GM23338 (cell line): Measurements from ENCODE around the gene CCNY. TPM values are rescaled to one million over a fixed set of nuclear protein-coding genes. Genes with fewer than 3 reads are reported as not detected.

Experiments
- ATAC-seq: fragments of 200-7000 bp; cut with Tn5 transposase; 3 replicates; pipeline ENCODE4 v1.9.1; 2020
- DNase-seq: peaks from one replicate; pipeline ENCODE4 v3.0.0-alpha.2; 2015; ENCODE audit warnings: low spot score
- H2AFZ ChIP-seq: fragments of 200-600 bp; sonication (generic); 2 replicates; pipeline ENCODE4 v1.8.0; 2016; ENCODE audit warnings: antibody characterized with exemption, mild to moderate bottlenecking, moderate library complexity
- H3F3A ChIP-seq: fragments of 200-600 bp; sonication (generic); replicated peaks from 2 replicates; pipeline ENCODE4 v1.8.0; 2017; ENCODE audit warnings: antibody characterized with exemption, mixed run types, low read depth
- H3K27ac ChIP-seq: fragments of 200-600 bp; sonication (generic); 2 replicates; pipeline ENCODE4 v1.6.1; 2016; ENCODE audit warnings: low read depth
- H3K27me3 ChIP-seq: fragments of 200-600 bp; sonication (generic); 2 replicates; pipeline ENCODE4 v1.8.0; 2016; ENCODE audit warnings: mild to moderate bottlenecking, mixed run types, moderate library complexity; ENCODE audit not compliant: insufficient read depth
- H3K36me3 ChIP-seq: fragments of 200-600 bp; sonication (generic); 2 replicates; pipeline ENCODE4 v1.8.0; 2016; ENCODE audit warnings: mild to moderate bottlenecking; ENCODE audit not compliant: insufficient read depth
- H3K4me1 ChIP-seq: fragments of 200-600 bp; sonication (generic); 2 replicates; pipeline ENCODE4 v1.8.0; 2016; ENCODE audit warnings: mild to moderate bottlenecking, moderate library complexity; ENCODE audit not compliant: insufficient read depth
- H3K4me2 ChIP-seq: fragments of 200-600 bp; sonication (generic); 2 replicates; pipeline ENCODE4 v1.7.1; 2017; ENCODE audit warnings: mixed run types
- H3K4me3 ChIP-seq: fragments of 200-600 bp; sonication (generic); 2 replicates; pipeline ENCODE4 v1.6.1; 2016; ENCODE audit warnings: mixed run types
- H3K79me2 ChIP-seq: fragments of 200-600 bp; sonication (generic); replicated peaks from 2 replicates; pipeline ENCODE4 v1.8.0; 2017; ENCODE audit warnings: mild to moderate bottlenecking; ENCODE audit not compliant: insufficient read depth
- H3K9me2 ChIP-seq: fragments of 200-600 bp; sonication (generic); 2 replicates; pipeline ENCODE4 v1.8.0; 2017; ENCODE audit not compliant: insufficient read depth
- H4K20me1 ChIP-seq: fragments of 200-600 bp; sonication (generic); replicated peaks from 2 replicates; pipeline ENCODE4 v1.8.0; 2017; ENCODE audit warnings: mild to moderate bottlenecking; ENCODE audit not compliant: insufficient read depth
- H3K27ac Mint-ChIP-seq: 2 replicates; pipeline ENCODE4 v1.8.0; 2020; ENCODE audit warnings: inconsistent platforms, mild to moderate bottlenecking, moderate library complexity, mixed read lengths
- H3K27me3 Mint-ChIP-seq: 3 replicates; pipeline ENCODE4 v1.8.0; 2022; ENCODE audit warnings: low read depth, mild to moderate bottlenecking, moderate library complexity, mixed read lengths, inconsistent platforms; ENCODE audit not compliant: insufficient read depth, poor library complexity
- H3K36me3 Mint-ChIP-seq: 3 replicates; pipeline ENCODE4 v1.8.0; 2021; ENCODE audit warnings: low read depth, mild to moderate bottlenecking, inconsistent platforms, moderate library complexity, mixed read lengths
- H3K4me1 Mint-ChIP-seq: 3 replicates; pipeline ENCODE4 v1.8.0; 2020; ENCODE audit warnings: mild to moderate bottlenecking, inconsistent platforms, mixed read lengths
- H3K4me3 Mint-ChIP-seq: 3 replicates; pipeline ENCODE4 v1.8.0; 2021; ENCODE audit warnings: moderate library complexity, mild to moderate bottlenecking, inconsistent platforms, mixed read lengths
- H3K9me3 Mint-ChIP-seq: 3 replicates; pipeline ENCODE4 v1.8.0; 2020; ENCODE audit warnings: moderate library complexity, mild to moderate bottlenecking, inconsistent platforms, mixed read lengths
- CREB1 ChIP-seq: fragments of 250-450 bp; sonication (Bioruptor Pico); IDR thresholded peaks from 2 replicates; pipeline ENCODE4 v1.5.0; 2020; ENCODE audit warnings: low read depth, mild to moderate bottlenecking, moderate library complexity
- EZH2 ChIP-seq: fragments of 200-600 bp; sonication (generic); IDR thresholded peaks from one replicate; pipeline ENCODE4 v1.8.0; 2017; ENCODE audit warnings: antibody characterized with exemption, mild to moderate bottlenecking, low read depth; ENCODE audit not compliant: unreplicated experiment
- EZH2phosphoT487 ChIP-seq: fragments of 200-600 bp; sonication (generic); IDR thresholded peaks from one replicate; pipeline ENCODE4 v1.8.1; 2018; ENCODE audit warnings: antibody characterized with exemption; ENCODE audit not compliant: unreplicated experiment
- NANOG ChIP-seq: IDR thresholded peaks from 2 replicates; pipeline ENCODE4 v1.6.1; 2016; ENCODE audit warnings: antibody characterized with exemption, borderline replicate concordance
- POLR2AphosphoS5 ChIP-seq: IDR thresholded peaks from 2 replicates; pipeline ENCODE4 v1.6.1; 2016; ENCODE audit warnings: antibody characterized with exemption, low read depth
- STAT1 ChIP-seq: IDR thresholded peaks from one replicate; pipeline ENCODE4 v1.6.1; 2016; ENCODE audit warnings: antibody characterized with exemption; ENCODE audit not compliant: unreplicated experiment
- ZNF114 ChIP-seq: fragments of 250-450 bp; sonication (Bioruptor Pico); IDR thresholded peaks from 2 replicates; pipeline ENCODE4 v1.5.0; 2020; ENCODE audit warnings: mild to moderate bottlenecking, moderate library complexity
- ZNF331 ChIP-seq: fragments of 250-450 bp; sonication (Bioruptor Pico); IDR thresholded peaks from 2 replicates; pipeline ENCODE4 v1.5.0; 2020; ENCODE audit warnings: low read depth, mild to moderate bottlenecking, moderate library complexity
- polyA plus RNA-seq: library from polyadenylated mRNA; unstranded; fragments of >200 nt; fragmentation: Nextera tagmentation; extraction: Ambion mirVana; gene quantifications from 2 replicates; pipeline ENCODE4 v1.2.1, GENCODE V29; 2016
- total RNA-seq: library from RNA; depleted of rRNA; stranded (reverse); fragments of >200 nt; shearing (Covaris generic); gene quantifications from 2 replicates; pipeline ENCODE4 v1.2.3, GENCODE V29; 2014
- TF ChIP-seq, protein P1 (sequence below): fragments of 250-450 bp; sonication (Bioruptor Pico); IDR thresholded peaks from 2 replicates; pipeline ENCODE4 v1.5.0; 2020; ENCODE audit warnings: mild to moderate bottlenecking, moderate library complexity
- TF ChIP-seq, protein P2 (sequence below): IDR thresholded peaks from 2 replicates; pipeline ENCODE4 v1.6.1; 2016; ENCODE audit warnings: antibody characterized with exemption
- TF ChIP-seq, protein P3 (sequence below): IDR thresholded peaks from one replicate; pipeline ENCODE4 v1.6.1; 2018; ENCODE audit warnings: antibody characterized with exemption; ENCODE audit not compliant: unreplicated experiment

CCNY gene
- total and polyA plus RNA-seq, 2 experiments from 2014 or later: 14.2 to 29.0 TPM

DNA sequence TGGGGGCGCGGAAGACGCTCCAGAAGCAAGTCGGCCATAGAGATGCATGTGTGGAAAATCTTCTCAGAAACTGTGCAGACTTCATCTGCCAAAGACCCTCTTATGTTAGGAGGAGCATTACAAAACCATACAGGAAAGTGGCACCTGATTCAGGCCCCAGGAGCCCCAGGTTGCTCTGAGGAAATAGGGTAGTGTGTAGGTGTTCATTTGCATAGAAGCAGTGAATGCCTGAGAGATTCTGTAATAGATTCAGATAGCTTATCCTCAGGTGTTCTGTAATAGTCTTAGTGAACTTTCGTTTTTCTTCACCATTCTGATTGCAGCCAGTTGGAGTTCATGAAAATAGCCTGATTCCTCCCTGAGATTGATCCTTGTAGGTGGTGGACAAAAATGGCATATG, 162.4 kb downstream of the CCNY start:
- no peak for ATAC-seq

More for the DNA sequence above, 162.4 kb downstream of the CCNY start:
- Mint-ChIP-seq H3K4me3 (no peak overlapping the region), H3K4me1 (peaks cover 46% of the 10 kb centered on the region), H3K27ac (no peak overlapping the region), H3K36me3 (no peaks in the 10 kb centered on the region), H3K9me3 (no peaks in the 10 kb centered on the region), H3K27me3 (peaks cover 2% of the 10 kb centered on the region)
- no peak overlapping the region for H3K4me3 ChIP-seq
- no peaks in the 10 kb centered on the region for H3K27me3 ChIP-seq
- no peak overlapping the region for H3K4me2 ChIP-seq
- H3K27ac ChIP-seq: no peak overlapping the region
- TF ChIP-seq EZH2phosphoT487 (no peak), CREB1 (CRISPR knock-in tag) (no peak), EZH2 (no peak), NANOG (no peak), POLR2AphosphoS5 (no peak), ZNF331 (CRISPR knock-in tag) (no peak), STAT1 (no peak), ZNF114 (CRISPR knock-in tag) (no peak)
- TF ChIP-seq, protein P1, sequence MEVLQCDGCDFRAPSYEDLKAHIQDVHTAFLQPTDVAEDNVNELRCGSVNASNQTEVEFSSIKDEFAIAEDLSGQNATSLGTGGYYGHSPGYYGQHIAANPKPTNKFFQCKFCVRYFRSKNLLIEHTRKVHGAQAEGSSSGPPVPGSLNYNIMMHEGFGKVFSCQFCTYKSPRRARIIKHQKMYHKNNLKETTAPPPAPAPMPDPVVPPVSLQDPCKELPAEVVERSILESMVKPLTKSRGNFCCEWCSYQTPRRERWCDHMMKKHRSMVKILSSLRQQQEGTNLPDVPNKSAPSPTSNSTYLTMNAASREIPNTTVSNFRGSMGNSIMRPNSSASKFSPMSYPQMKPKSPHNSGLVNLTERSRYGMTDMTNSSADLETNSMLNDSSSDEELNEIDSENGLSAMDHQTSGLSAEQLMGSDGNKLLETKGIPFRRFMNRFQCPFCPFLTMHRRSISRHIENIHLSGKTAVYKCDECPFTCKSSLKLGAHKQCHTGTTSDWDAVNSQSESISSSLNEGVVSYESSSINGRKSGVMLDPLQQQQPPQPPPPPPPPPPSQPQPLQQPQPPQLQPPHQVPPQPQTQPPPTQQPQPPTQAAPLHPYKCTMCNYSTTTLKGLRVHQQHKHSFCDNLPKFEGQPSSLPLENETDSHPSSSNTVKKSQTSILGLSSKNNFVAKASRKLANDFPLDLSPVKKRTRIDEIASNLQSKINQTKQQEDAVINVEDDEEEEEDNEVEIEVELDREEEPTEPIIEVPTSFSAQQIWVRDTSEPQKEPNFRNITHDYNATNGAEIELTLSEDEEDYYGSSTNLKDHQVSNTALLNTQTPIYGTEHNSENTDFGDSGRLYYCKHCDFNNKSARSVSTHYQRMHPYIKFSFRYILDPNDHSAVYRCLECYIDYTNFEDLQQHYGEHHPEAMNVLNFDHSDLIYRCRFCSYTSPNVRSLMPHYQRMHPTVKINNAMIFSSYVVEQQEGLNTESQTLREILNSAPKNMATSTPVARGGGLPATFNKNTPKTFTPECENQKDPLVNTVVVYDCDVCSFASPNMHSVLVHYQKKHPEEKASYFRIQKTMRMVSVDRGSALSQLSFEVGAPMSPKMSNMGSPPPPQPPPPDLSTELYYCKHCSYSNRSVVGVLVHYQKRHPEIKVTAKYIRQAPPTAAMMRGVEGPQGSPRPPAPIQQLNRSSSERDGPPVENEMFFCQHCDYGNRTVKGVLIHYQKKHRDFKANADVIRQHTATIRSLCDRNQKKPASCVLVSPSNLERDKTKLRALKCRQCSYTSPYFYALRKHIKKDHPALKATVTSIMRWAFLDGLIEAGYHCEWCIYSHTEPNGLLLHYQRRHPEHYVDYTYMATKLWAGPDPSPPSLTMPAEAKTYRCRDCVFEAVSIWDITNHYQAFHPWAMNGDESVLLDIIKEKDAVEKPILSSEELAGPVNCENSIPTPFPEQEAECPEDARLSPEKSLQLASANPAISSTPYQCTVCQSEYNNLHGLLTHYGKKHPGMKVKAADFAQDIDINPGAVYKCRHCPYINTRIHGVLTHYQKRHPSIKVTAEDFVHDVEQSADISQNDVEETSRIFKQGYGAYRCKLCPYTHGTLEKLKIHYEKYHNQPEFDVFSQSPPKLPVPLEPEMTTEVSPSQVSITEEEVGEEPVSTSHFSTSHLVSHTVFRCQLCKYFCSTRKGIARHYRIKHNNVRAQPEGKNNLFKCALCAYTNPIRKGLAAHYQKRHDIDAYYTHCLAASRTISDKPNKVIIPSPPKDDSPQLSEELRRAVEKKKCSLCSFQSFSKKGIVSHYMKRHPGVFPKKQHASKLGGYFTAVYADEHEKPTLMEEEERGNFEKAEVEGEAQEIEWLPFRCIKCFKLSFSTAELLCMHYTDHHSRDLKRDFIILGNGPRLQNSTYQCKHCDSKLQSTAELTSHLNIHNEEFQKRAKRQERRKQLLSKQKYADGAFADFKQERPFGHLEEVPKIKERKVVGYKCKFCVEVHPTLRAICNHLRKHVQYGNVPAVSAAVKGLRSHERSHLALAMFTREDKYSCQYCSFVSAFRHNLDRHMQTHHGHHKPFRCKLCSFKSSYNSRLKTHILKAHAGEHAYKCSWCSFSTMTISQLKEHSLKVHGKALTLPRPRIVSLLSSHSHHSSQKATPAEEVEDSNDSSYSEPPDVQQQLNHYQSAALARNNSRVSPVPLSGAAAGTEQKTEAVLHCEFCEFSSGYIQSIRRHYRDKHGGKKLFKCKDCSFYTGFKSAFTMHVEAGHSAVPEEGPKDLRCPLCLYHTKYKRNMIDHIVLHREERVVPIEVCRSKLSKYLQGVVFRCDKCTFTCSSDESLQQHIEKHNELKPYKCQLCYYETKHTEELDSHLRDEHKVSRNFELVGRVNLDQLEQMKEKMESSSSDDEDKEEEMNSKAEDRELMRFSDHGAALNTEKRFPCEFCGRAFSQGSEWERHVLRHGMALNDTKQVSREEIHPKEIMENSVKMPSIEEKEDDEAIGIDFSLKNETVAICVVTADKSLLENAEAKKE (CRISPR knock-in tag): no peak
- TF ChIP-seq, protein P2, sequence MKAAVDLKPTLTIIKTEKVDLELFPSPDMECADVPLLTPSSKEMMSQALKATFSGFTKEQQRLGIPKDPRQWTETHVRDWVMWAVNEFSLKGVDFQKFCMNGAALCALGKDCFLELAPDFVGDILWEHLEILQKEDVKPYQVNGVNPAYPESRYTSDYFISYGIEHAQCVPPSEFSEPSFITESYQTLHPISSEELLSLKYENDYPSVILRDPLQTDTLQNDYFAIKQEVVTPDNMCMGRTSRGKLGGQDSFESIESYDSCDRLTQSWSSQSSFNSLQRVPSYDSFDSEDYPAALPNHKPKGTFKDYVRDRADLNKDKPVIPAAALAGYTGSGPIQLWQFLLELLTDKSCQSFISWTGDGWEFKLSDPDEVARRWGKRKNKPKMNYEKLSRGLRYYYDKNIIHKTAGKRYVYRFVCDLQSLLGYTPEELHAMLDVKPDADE: no peak
- TF ChIP-seq, protein P3, sequence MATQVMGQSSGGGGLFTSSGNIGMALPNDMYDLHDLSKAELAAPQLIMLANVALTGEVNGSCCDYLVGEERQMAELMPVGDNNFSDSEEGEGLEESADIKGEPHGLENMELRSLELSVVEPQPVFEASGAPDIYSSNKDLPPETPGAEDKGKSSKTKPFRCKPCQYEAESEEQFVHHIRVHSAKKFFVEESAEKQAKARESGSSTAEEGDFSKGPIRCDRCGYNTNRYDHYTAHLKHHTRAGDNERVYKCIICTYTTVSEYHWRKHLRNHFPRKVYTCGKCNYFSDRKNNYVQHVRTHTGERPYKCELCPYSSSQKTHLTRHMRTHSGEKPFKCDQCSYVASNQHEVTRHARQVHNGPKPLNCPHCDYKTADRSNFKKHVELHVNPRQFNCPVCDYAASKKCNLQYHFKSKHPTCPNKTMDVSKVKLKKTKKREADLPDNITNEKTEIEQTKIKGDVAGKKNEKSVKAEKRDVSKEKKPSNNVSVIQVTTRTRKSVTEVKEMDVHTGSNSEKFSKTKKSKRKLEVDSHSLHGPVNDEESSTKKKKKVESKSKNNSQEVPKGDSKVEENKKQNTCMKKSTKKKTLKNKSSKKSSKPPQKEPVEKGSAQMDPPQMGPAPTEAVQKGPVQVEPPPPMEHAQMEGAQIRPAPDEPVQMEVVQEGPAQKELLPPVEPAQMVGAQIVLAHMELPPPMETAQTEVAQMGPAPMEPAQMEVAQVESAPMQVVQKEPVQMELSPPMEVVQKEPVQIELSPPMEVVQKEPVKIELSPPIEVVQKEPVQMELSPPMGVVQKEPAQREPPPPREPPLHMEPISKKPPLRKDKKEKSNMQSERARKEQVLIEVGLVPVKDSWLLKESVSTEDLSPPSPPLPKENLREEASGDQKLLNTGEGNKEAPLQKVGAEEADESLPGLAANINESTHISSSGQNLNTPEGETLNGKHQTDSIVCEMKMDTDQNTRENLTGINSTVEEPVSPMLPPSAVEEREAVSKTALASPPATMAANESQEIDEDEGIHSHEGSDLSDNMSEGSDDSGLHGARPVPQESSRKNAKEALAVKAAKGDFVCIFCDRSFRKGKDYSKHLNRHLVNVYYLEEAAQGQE: no peak
- DNase-seq: no peak
- H3K9me2 ChIP-seq: no peaks in the 10 kb centered on the region
- H3K4me1 ChIP-seq: peaks cover 31% of the 10 kb centered on the region
- no peak overlapping the region for H2AFZ ChIP-seq
- peaks cover 39% of the 10 kb centered on the region for H3K79me2 ChIP-seq
- no peaks in the 10 kb centered on the region for H4K20me1 ChIP-seq
- H3K36me3 ChIP-seq: no peaks in the 10 kb centered on the region
- H3F3A ChIP-seq: no peaks in the 10 kb centered on the region
